ENCODE measurements around the gene KCNJ11. TPM values are rescaled to one million over a fixed set of nuclear protein-coding genes. Genes with fewer than 3 reads are reported as not detected.

Gene KCNJ11
- polyA plus RNA-seq, 1 donor from 2014 or later, result 8.0 TPM

DNA sequence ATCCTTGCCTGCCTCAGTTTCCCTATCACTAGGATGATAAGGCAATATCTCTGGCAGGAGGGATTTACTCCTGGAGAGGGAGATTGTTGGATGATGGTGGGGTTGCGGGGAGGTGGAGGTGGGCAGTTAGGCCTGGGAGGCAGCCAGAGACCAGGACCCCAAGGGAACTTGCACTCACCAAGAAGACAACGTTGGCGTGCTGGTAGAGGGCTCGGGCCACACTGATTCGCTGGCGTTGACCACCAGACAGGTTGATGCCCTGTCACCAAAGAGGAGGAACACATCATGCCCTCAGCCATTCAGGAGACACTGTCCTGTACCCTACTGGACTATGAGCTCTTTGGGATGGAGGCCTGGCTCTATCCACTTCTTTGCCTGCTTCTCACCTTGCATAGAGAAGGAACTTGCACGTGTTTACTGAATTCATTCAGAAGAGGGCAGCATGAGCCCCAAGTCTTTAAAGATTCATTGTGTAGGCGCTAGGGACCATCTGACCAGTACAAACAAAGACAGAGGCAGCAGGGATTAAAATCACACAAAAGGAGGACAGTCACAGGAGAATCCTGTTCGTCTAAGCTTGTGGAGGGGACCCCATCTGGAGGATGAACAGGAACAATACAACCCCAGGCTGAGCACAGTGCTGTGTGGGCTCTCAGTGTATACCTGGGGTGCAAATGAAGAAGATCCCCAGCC lies 24.2 kb upstream of the KCNJ11 start:
- Histone ChIP-seq H3K9ac (ENCODE audit: low read length) (no peak overlapping the region), H3K9me2 (ENCODE audit: insufficient read depth, low read length) (no peaks in the 10 kb centered on the region), H3K79me2 (replicated peaks; ENCODE audit: insufficient read depth, low read length) (no peaks in the 10 kb centered on the region), H3K9me3 (ENCODE audit: low read length) (no peaks in the 10 kb centered on the region), H3K4me3 (ENCODE audit: low read length) (no peak overlapping the region), H3K36me3 (ENCODE audit: insufficient read depth, low read length) (no peaks in the 10 kb centered on the region), H4K20me1 (ENCODE audit: insufficient read depth) (no peaks in the 10 kb centered on the region), H3K27ac (ENCODE audit: low read length) (no peak overlapping the region), H3K27me3 (ENCODE audit: insufficient read depth, low read depth, low read length) (no peaks in the 10 kb centered on the region), H3K4me2 (ENCODE audit: low read length) (no peak overlapping the region), H2AFZ (ENCODE audit: low read depth, low read length) (no peak overlapping the region), H3F3A (ENCODE audit: insufficient read depth, low read length, poor library complexity, severe bottlenecking) (no peaks in the 10 kb centered on the region)
- no peak for TF ChIP-seq EZH2 (IDR thresholded peaks at IDR 0.05; ENCODE audit: borderline replicate concordance, insufficient read depth, low read length, poor library complexity, severe bottlenecking)
- TF ChIP-seq, protein P1, sequence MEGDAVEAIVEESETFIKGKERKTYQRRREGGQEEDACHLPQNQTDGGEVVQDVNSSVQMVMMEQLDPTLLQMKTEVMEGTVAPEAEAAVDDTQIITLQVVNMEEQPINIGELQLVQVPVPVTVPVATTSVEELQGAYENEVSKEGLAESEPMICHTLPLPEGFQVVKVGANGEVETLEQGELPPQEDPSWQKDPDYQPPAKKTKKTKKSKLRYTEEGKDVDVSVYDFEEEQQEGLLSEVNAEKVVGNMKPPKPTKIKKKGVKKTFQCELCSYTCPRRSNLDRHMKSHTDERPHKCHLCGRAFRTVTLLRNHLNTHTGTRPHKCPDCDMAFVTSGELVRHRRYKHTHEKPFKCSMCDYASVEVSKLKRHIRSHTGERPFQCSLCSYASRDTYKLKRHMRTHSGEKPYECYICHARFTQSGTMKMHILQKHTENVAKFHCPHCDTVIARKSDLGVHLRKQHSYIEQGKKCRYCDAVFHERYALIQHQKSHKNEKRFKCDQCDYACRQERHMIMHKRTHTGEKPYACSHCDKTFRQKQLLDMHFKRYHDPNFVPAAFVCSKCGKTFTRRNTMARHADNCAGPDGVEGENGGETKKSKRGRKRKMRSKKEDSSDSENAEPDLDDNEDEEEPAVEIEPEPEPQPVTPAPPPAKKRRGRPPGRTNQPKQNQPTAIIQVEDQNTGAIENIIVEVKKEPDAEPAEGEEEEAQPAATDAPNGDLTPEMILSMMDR (IDR thresholded peaks at IDR 0.05; ENCODE audit: poor library complexity, severe bottlenecking), result no peak

DNA sequence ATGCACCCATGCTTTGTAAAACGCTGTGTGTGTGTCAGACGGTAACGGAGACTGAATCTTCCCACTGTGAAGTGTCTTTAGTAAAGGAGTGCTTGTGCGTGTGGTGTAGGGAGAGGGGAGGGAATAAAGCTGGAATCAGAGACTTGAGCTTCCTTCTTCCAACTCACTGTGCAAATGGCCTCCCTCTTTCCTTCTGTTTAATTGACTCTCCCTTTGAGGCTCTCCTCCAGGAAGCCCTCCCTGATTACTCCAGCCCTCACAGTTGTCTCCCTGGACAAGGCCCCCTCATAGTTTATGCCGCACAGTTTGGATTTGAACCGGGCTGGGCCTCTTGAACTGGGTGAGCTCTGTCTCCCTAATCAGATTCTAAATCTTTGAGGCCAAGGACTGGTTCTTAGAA lies 23.0 kb upstream of the KCNJ11 start:
- Histone ChIP-seq H4K20me1 (ENCODE audit: insufficient read depth) (no peaks in the 10 kb centered on the region), H3K4me3 (ENCODE audit: low read length) (no peak overlapping the region)
- TF ChIP-seq POLR2AphosphoS5 (IDR thresholded peaks at IDR 0.05) (no peak), TAF1 (IDR thresholded peaks at IDR 0.05; ENCODE audit: low read depth) (no peak), MXI1 (conservative IDR thresholded peaks at IDR 0.05; ENCODE audit: poor library complexity, severe bottlenecking) (no peak), RAD21 (conservative IDR thresholded peaks at IDR 0.05) (no peak), SMC3 (conservative IDR thresholded peaks at IDR 0.05; ENCODE audit: poor library complexity) (no peak), EP300 (conservative IDR thresholded peaks at IDR 0.05; ENCODE audit: poor library complexity, severe bottlenecking) (no peak), EZH2 (IDR thresholded peaks at IDR 0.05; ENCODE audit: borderline replicate concordance, insufficient read depth, low read length, poor library complexity, severe bottlenecking) (no peak)
- TF ChIP-seq, protein P2, sequence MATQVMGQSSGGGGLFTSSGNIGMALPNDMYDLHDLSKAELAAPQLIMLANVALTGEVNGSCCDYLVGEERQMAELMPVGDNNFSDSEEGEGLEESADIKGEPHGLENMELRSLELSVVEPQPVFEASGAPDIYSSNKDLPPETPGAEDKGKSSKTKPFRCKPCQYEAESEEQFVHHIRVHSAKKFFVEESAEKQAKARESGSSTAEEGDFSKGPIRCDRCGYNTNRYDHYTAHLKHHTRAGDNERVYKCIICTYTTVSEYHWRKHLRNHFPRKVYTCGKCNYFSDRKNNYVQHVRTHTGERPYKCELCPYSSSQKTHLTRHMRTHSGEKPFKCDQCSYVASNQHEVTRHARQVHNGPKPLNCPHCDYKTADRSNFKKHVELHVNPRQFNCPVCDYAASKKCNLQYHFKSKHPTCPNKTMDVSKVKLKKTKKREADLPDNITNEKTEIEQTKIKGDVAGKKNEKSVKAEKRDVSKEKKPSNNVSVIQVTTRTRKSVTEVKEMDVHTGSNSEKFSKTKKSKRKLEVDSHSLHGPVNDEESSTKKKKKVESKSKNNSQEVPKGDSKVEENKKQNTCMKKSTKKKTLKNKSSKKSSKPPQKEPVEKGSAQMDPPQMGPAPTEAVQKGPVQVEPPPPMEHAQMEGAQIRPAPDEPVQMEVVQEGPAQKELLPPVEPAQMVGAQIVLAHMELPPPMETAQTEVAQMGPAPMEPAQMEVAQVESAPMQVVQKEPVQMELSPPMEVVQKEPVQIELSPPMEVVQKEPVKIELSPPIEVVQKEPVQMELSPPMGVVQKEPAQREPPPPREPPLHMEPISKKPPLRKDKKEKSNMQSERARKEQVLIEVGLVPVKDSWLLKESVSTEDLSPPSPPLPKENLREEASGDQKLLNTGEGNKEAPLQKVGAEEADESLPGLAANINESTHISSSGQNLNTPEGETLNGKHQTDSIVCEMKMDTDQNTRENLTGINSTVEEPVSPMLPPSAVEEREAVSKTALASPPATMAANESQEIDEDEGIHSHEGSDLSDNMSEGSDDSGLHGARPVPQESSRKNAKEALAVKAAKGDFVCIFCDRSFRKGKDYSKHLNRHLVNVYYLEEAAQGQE (IDR thresholded peaks at IDR 0.05; ENCODE audit: borderline replicate concordance), result no peak
- TF ChIP-seq, protein P1 (IDR thresholded peaks at IDR 0.05; ENCODE audit: poor library complexity, severe bottlenecking), result no peak

More for the DNA sequence above, 23.0 kb upstream of the KCNJ11 start:
- Histone ChIP-seq H3K9me2 (ENCODE audit: insufficient read depth, low read length) (no peaks in the 10 kb centered on the region), H3K36me3 (ENCODE audit: insufficient read depth, low read length) (no peaks in the 10 kb centered on the region), H3K9ac (ENCODE audit: low read length) (no peak overlapping the region), H3K79me2 (replicated peaks; ENCODE audit: insufficient read depth, low read length) (no peaks in the 10 kb centered on the region), H2AFZ (ENCODE audit: low read depth, low read length) (no peak overlapping the region), H3K4me2 (ENCODE audit: low read length) (no peak overlapping the region), H3K9me3 (ENCODE audit: low read length) (no peaks in the 10 kb centered on the region), H3K27me3 (ENCODE audit: insufficient read depth, low read depth, low read length) (no peaks in the 10 kb centered on the region), H3K27ac (ENCODE audit: low read length) (no peak overlapping the region), H3F3A (ENCODE audit: insufficient read depth, low read length, poor library complexity, severe bottlenecking) (no peaks in the 10 kb centered on the region)

Measured in neural cell (in vitro differentiated cells).